H1 (cell line): ENCODE measurements around the gene ZNF469. TPM values are rescaled to one million over a fixed set of nuclear protein-coding genes. Genes with fewer than 3 reads are reported as not detected.

Experiments
- CEBPB ChIP-seq: IDR thresholded peaks from 2 replicates; pipeline ENCODE4 v1.6.1; 2012; ENCODE audit warnings: low read depth, low read length
- POLR2AphosphoS5 ChIP-seq: IDR thresholded peaks from 2 replicates; pipeline ENCODE4 v1.6.1; 2011; ENCODE audit warnings: low read depth, low read length
- ZNF274 ChIP-seq: IDR thresholded peaks from 2 replicates; pipeline ENCODE4 v1.7.0; 2012; ENCODE audit warnings: low read length, borderline replicate concordance; ENCODE audit errors: extremely low read depth
- polyA plus RNA-seq, 7 experiments: library from polyadenylated mRNA; depleted of rRNA in 3 of 7; stranded (reverse) in 5 of 7; unstranded in 2 of 7; fragments of >200 nt in 5 of 7; fragments of 200-250 nt in 2 of 7; gene quantifications; 1 replicate in 5 of 7; 2 replicates in 1 of 7; 4 replicates in 1 of 7; pipeline versions ENCODE4 v1.2.1 to v1.2.3, GENCODE V29; 2011 to 2013; ENCODE audit warnings: missing spikeins in 2 of 7, mixed read lengths in 2 of 7
- total RNA-seq: library from RNA; stranded (reverse); fragmentation: NEBNext Ultra II Directional; extraction: Animal tissue kit (Norgen Biotek cat#: 25700); gene quantifications from 2 replicates; pipeline ENCODE4 v1.2.1, GENCODE V29; 2021

ZNF469 gene
- total and polyA plus RNA-seq, 2 of the 8 experiments (the other 6 are each of a cell fraction or from before 2014, with no cell fraction given), result 0.30 to 1.8 TPM

DNA sequence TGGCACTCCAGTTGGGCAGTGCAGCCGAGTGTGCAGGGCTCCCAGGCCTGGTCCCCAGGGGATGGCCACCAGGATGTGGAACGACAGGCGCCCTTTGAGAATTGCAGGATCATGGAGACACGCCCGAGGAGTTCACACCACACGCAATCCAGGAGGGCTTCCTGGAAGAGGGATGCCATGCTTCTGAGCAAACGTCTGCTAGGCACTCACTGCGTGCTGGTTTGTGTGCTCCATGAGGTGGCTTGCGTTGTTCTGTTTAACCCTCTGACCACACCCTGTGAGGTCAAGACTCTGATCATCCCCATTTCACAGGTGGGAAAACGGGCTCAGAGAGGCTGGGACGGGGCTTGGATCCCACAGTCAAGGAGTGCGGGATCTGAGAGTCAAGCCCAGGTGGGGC is 37.7 kb downstream of the ZNF469 start (continued):
- no peak for TF ChIP-seq CEBPB
- no peak for TF ChIP-seq ZNF274
- TF ChIP-seq POLR2AphosphoS5, result no peak
